ENCODE results near the gene VPS13D.

The VPS13D gene

GRCh38 chr1:12462586-12462985 lies 232.8 kb downstream of the VPS13D start:
- no peak for TF ChIP-seq REST (IDR thresholded peaks at IDR 0.05; ENCODE audit: low read depth)
- no peak for TF ChIP-seq TEAD4 (IDR thresholded peaks at IDR 0.05)
- no peak for TF ChIP-seq NFIC (IDR thresholded peaks at IDR 0.05)
- no peak for TF ChIP-seq TCF12 (IDR thresholded peaks at IDR 0.05; ENCODE audit: low read depth)
- TF ChIP-seq TAF1 (IDR thresholded peaks at IDR 0.05; ENCODE audit: low read depth), result no peak
- TF ChIP-seq EP300 (IDR thresholded peaks at IDR 0.05; ENCODE audit: borderline replicate concordance), result no peak
- no peak for TF ChIP-seq CREB1 (IDR thresholded peaks at IDR 0.05; ENCODE audit: low read depth)
- TF ChIP-seq FOXM1 (IDR thresholded peaks at IDR 0.05; ENCODE audit: borderline replicate concordance, low read depth), result no peak
- TF ChIP-seq, protein P1, sequence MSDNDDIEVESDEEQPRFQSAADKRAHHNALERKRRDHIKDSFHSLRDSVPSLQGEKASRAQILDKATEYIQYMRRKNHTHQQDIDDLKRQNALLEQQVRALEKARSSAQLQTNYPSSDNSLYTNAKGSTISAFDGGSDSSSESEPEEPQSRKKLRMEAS (IDR thresholded peaks at IDR 0.05), result no peak
- no peak for TF ChIP-seq YY1 (IDR thresholded peaks at IDR 0.05; ENCODE audit: low read depth)

DNA sequence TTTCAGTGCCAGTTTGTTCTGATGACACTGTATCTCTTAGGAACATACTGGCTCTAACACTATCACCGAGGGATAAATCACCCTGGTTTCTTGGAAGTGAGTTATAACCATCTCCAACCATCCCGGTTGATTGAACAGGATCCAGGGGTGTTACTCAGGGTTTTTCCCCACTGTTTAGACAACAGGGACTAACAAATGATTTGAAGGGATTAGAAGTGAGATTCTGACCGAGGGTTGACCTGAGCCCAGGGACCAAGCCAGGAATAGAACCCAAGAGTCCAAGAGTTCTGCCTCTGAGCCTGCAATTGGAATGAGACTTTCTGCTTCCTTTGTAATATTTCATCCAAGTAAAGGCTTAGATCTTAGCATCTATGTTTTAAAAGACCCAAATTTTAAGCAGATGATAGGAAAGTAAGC lies 234.2 kb downstream of the VPS13D start:
- no peak for TF ChIP-seq TAF1 (IDR thresholded peaks at IDR 0.05; ENCODE audit: low read depth)

DNA sequence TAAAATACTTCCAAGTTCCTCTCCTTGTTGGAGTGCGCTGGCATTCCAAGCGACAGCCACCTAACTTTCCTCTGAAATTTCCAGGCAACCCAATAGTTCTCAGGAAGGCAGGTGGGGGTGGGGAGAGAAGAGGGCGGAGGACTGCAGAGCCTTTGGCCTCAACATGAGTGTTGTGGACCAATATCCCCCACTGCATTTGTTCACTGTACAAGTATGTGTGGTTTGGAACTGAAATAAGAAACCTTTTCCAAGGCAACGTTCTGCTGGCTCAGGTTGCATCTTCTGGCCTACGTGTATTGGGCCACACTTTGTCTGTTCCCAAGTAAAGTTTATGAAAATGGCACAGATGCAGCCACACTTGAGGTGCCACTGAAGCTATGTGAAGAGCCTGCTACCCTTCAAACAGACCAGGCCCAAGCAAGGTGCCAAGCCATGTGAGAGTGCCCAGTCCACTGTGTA lies 234.8 kb downstream of the VPS13D start:
- TF ChIP-seq EP300 (IDR thresholded peaks at IDR 0.05; ENCODE audit: borderline replicate concordance), result 0 out of 2 replicates have a peak, but pooled peaks have one; percentile 32
- no peak for TF ChIP-seq CEBPB (IDR thresholded peaks at IDR 0.05)
- TF ChIP-seq NFIC (IDR thresholded peaks at IDR 0.05), result 0 out of 2 replicates have a peak, but pooled peaks have one; percentile 24
- 0 out of 2 replicates have a peak, but pooled peaks have one; percentile 24 for TF ChIP-seq TEAD4 (IDR thresholded peaks at IDR 0.05)

DNA sequence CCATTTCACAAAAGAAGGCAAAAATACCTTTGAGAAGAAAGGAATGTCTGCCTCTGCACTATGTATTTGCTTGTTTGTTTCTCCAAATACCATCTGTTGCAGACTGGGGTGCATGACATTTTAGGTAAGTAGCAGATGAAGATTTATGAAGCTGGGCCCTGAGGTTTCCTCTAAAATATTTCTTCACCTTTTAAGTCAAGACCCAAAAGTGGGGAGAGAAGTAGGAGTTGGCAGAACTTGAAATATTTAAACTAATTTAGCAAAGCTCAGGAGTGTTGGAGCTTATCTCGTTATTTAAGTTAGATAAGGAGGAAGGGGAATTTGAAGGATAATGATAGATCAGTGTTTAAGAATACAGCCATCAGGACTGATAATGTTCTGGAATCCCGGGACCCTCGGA lies 235.3 kb downstream of the VPS13D start:
- TF ChIP-seq ZBTB7A (IDR thresholded peaks at IDR 0.05; ENCODE audit: low read depth), result no peak
- TF ChIP-seq, protein P1 (IDR thresholded peaks at IDR 0.05), result no peak
- TF ChIP-seq FOXM1 (IDR thresholded peaks at IDR 0.05; ENCODE audit: borderline replicate concordance, low read depth), result no peak
- no peak for TF ChIP-seq EGR1 (IDR thresholded peaks at IDR 0.05)
- TF ChIP-seq EP300 (IDR thresholded peaks at IDR 0.05; ENCODE audit: borderline replicate concordance), result no peak
- TF ChIP-seq, protein P2, sequence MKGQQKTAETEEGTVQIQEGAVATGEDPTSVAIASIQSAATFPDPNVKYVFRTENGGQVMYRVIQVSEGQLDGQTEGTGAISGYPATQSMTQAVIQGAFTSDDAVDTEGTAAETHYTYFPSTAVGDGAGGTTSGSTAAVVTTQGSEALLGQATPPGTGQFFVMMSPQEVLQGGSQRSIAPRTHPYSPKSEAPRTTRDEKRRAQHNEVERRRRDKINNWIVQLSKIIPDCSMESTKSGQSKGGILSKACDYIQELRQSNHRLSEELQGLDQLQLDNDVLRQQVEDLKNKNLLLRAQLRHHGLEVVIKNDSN (IDR thresholded peaks at IDR 0.05), result no peak
- TF ChIP-seq CEBPB (IDR thresholded peaks at IDR 0.05), result no peak
- TF ChIP-seq YY1 (IDR thresholded peaks at IDR 0.05; ENCODE audit: low read depth), result no peak
- TF ChIP-seq NFIC (IDR thresholded peaks at IDR 0.05), result no peak
- no peak for TF ChIP-seq REST (IDR thresholded peaks at IDR 0.05; ENCODE audit: low read depth)
- TF ChIP-seq RAD21 (IDR thresholded peaks at IDR 0.05; ENCODE audit: low read depth), result no peak
- no peak for TF ChIP-seq TAF1 (IDR thresholded peaks at IDR 0.05; ENCODE audit: low read depth)
- TF ChIP-seq TEAD4 (IDR thresholded peaks at IDR 0.05), result no peak
- no peak for TF ChIP-seq CREB1 (IDR thresholded peaks at IDR 0.05; ENCODE audit: low read depth)
- TF ChIP-seq TCF12 (IDR thresholded peaks at IDR 0.05; ENCODE audit: low read depth), result no peak

- TF ChIP-seq EP300 (IDR thresholded peaks at IDR 0.05; ENCODE audit: borderline replicate concordance) (no peak), REST (IDR thresholded peaks at IDR 0.05; ENCODE audit: low read depth) (no peak), YY1 (IDR thresholded peaks at IDR 0.05; ENCODE audit: low read depth) (no peak), NFIC (IDR thresholded peaks at IDR 0.05) (no peak), FOXM1 (IDR thresholded peaks at IDR 0.05; ENCODE audit: borderline replicate concordance, low read depth) (no peak), RAD21 (IDR thresholded peaks at IDR 0.05; ENCODE audit: low read depth) (no peak), TCF12 (IDR thresholded peaks at IDR 0.05; ENCODE audit: low read depth) (no peak), TEAD4 (IDR thresholded peaks at IDR 0.05) (no peak), EGR1 (IDR thresholded peaks at IDR 0.05) (no peak), CEBPB (IDR thresholded peaks at IDR 0.05) (no peak)
- TF ChIP-seq, protein P1 (IDR thresholded peaks at IDR 0.05), result no peak
- TF ChIP-seq, protein P2 (IDR thresholded peaks at IDR 0.05), result no peak
Observed at GRCh38 chr1:12466816-12467215, 237.0 kb downstream of the VPS13D start.
